Measurements from ENCODE around the gene TMCO1.

DNA sequence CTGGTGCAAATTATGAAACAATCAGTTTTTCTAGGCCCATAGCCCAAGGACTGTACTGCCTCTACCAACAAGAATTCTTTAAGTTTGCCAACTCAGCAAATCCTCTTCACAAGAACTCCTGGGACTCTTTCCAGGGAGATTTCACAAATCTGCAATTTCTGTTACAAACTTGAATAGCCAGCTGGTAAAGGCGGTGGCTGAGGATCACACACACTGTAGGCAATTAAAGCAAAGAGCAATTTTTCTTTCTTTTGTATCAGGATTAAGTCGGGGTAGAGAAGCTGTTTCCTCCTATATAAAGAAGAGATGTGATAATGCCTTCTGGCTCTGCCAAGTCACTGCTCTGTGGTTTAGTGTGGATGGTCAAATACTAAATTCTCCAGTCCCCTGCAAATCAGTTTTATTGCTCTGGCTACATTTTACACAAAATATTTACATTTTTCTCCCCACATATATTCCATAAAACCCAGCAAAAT, 72.0 kb downstream of the TMCO1 start:
- TF ChIP-seq CTCF (conservative IDR thresholded peaks at IDR 0.05; ENCODE audit: low read depth, low read length) = no peak
- TF ChIP-seq EZH2 (IDR thresholded peaks at IDR 0.05; ENCODE audit: borderline replicate concordance, low read depth, low read length, poor library complexity, severe bottlenecking) = no peak

All from A673 (cell line).